Trophoblast cell (in vitro differentiated cells and primary cell): Measurements from ENCODE around the gene LIPT1.

ENCODE experiments used
- DNase-seq, 2 donors: peaks; one replicate each; pipeline ENCODE4 v3.0.0-alpha.2; 2016
- H2AFZ ChIP-seq: 2 replicates; pipeline ENCODE4 v1.6.1; 2013; ENCODE audit warnings: low read length, moderate library complexity, mild to moderate bottlenecking; ENCODE audit not compliant: insufficient read depth, poor library complexity
- H2AK5ac ChIP-seq: 2 replicates; pipeline ENCODE4 v1.6.1; 2013; ENCODE audit warnings: mild to moderate bottlenecking, low read length
- H2BK120ac ChIP-seq: 2 replicates; pipeline ENCODE4 v1.6.1; 2013; ENCODE audit warnings: low read length, mild to moderate bottlenecking, moderate library complexity; ENCODE audit not compliant: insufficient read depth, poor library complexity
- H2BK12ac ChIP-seq: 2 replicates; pipeline ENCODE4 v1.6.1; 2013; ENCODE audit warnings: mild to moderate bottlenecking, low read length, moderate library complexity
- H2BK5ac ChIP-seq: 2 replicates; pipeline ENCODE4 v1.6.1; 2013; ENCODE audit warnings: low read length, low read depth, moderate library complexity, mild to moderate bottlenecking; ENCODE audit not compliant: poor library complexity
- H3K14ac ChIP-seq: 2 replicates; pipeline ENCODE4 v1.6.1; 2013; ENCODE audit warnings: mild to moderate bottlenecking, low read length
- H3K18ac ChIP-seq: 2 replicates; pipeline ENCODE4 v1.6.1; 2013; ENCODE audit warnings: mild to moderate bottlenecking, low read length
- H3K23ac ChIP-seq: 2 replicates; pipeline ENCODE4 v1.6.1; 2013; ENCODE audit warnings: low read length
- H3K27ac ChIP-seq: 2 replicates; pipeline ENCODE4 v1.5.1; 2013; ENCODE audit warnings: low read depth, mild to moderate bottlenecking, inconsistent platforms, low read length, moderate library complexity
- H3K27me3 ChIP-seq: 2 replicates; pipeline ENCODE4 v1.6.1; 2013; ENCODE audit warnings: inconsistent platforms, mild to moderate bottlenecking, low read length, moderate library complexity; ENCODE audit not compliant: insufficient read depth
- H3K36me3 ChIP-seq, 2 experiments: 1 replicate in 1 of 2; 2 replicates in 1 of 2; pipeline ENCODE4 v1.6.1; 2013; ENCODE audit warnings: low read length in 2 of 2, mild to moderate bottlenecking in 2 of 2, moderate library complexity in 1 of 2; ENCODE audit not compliant: insufficient read depth in 2 of 2, control insufficient read depth in 1 of 2
- H3K4ac ChIP-seq: 2 replicates; pipeline ENCODE4 v1.6.1; 2013; ENCODE audit warnings: low read depth, mild to moderate bottlenecking, low read length, moderate library complexity
- H3K4me1 ChIP-seq, 2 experiments: 1 replicate in 1 of 2; 2 replicates in 1 of 2; pipeline ENCODE4 v1.6.1; 2013; ENCODE audit warnings: low read length in 2 of 2, mild to moderate bottlenecking in 2 of 2, moderate library complexity in 1 of 2; ENCODE audit not compliant: insufficient read depth in 2 of 2, control insufficient read depth in 1 of 2
- H3K4me2 ChIP-seq: 2 replicates; pipeline ENCODE4 v1.6.1; 2013; ENCODE audit warnings: inconsistent platforms, mild to moderate bottlenecking, low read length, moderate library complexity
- H3K4me3 ChIP-seq: 2 replicates; pipeline ENCODE4 v1.5.1; 2013; ENCODE audit warnings: mild to moderate bottlenecking, low read depth, low read length, inconsistent platforms
- H3K79me1 ChIP-seq: one replicate; pipeline ENCODE4 v1.6.1; 2013; ENCODE audit warnings: low read length
- H3K79me2 ChIP-seq: 2 replicates; pipeline ENCODE4 v1.6.1; 2013; ENCODE audit warnings: low read length, mild to moderate bottlenecking; ENCODE audit not compliant: control insufficient read depth, insufficient read depth, poor library complexity
- H3K9ac ChIP-seq: 2 replicates; pipeline ENCODE4 v1.6.1; 2013; ENCODE audit warnings: mild to moderate bottlenecking, low read length
- H3K9me3 ChIP-seq: 2 replicates; pipeline ENCODE4 v1.6.1; 2013; ENCODE audit warnings: low read depth, mild to moderate bottlenecking, control low read depth, inconsistent platforms, low read length; ENCODE audit not compliant: insufficient read depth
- H4K12ac ChIP-seq: 2 replicates; pipeline ENCODE4 v1.6.1; 2013; ENCODE audit warnings: low read depth, mild to moderate bottlenecking, low read length, moderate library complexity
- H4K8ac ChIP-seq: 2 replicates; pipeline ENCODE4 v1.6.1; 2013; ENCODE audit warnings: low read depth, mild to moderate bottlenecking, low read length, moderate library complexity
- H4K91ac ChIP-seq: one replicate; pipeline ENCODE4 v1.6.1; 2013; ENCODE audit warnings: low read depth, mild to moderate bottlenecking, low read length, moderate library complexity
- WGBS: extraction: QIAGEN DNeasy Blood & Tissue Kit; methylation state at CpG from one replicate; pipeline ENCODE4 v1.1.7; 2013; ENCODE audit warnings: missing lambda C conversion rate; ENCODE audit not compliant: insufficient read length, insufficient coverage; ENCODE audit errors: extremely low coverage; 5-methylcytosine and 5-hydroxymethylcytosine counted together

Gene LIPT1

GRCh38 chr2:99140056-99140859 is 14.5 kb upstream of the LIPT1 start:
- Histone ChIP-seq H2BK5ac (no peak overlapping the region), H3K18ac (peak overlapping the region; percentile 21), H4K8ac (peak overlapping the region; percentile 70), H3K79me1 (peaks cover 7% of the 10 kb centered on the region), H4K12ac (no peak overlapping the region), H3K27ac (peak overlapping the region; percentile 50), H3K9ac (peak overlapping the region; percentile 85), H3K14ac (peak overlapping the region; percentile 89), H3K23ac (no peak overlapping the region), H3K4me3 (peak overlapping the region; percentile 82), H3K9me3 (no peaks in the 10 kb centered on the region), H3K27me3 (no peaks in the 10 kb centered on the region), H3K36me3 (no peaks in the 10 kb centered on the region), H2BK120ac (peak overlapping the region; percentile 4), H2BK12ac (no peak overlapping the region), H3K4ac (peak overlapping the region; percentile 33), H4K91ac (peak overlapping the region; percentile 32), H2AK5ac (no peak overlapping the region), H3K4me1 (no peaks in the 10 kb centered on the region), H3K4me2 (peak overlapping the region; percentile 98), H2AFZ (peak overlapping the region; percentile 95), H3K79me2 (peaks cover 4% of the 10 kb centered on the region)
- no peak for DNase-seq
- WGBS: no CpG with 5 or more reads among the region's 17 CpGs

GRCh38 chr2:99140860-99141109 is 14.0 kb upstream of the LIPT1 start:
- Histone ChIP-seq H2AK5ac (no peak overlapping the region), H3K14ac (peak overlapping the region; percentile 89), H3K27me3 (no peaks in the 10 kb centered on the region), H2BK12ac (no peak overlapping the region), H3K79me1 (peaks cover 7% of the 10 kb centered on the region), H4K91ac (peak overlapping the region; percentile 32), H3K9me3 (no peaks in the 10 kb centered on the region), H3K4ac (peak overlapping the region; percentile 33), H3K18ac (peak overlapping the region; percentile 21), H3K79me2 (peaks cover 4% of the 10 kb centered on the region), H3K27ac (peak overlapping the region; percentile 50), H3K36me3 (no peaks in the 10 kb centered on the region), H3K4me1 (no peaks in the 10 kb centered on the region), H3K4me3 (peak overlapping the region; percentile 82), H4K8ac (peak overlapping the region; percentile 70), H2BK120ac (peak overlapping the region; percentile 4), H2BK5ac (no peak overlapping the region), H2AFZ (peak overlapping the region; percentile 95), H3K9ac (peak overlapping the region; percentile 75), H3K23ac (no peak overlapping the region), H3K4me2 (peak overlapping the region; percentile 98), H4K12ac (no peak overlapping the region)
- no peak for DNase-seq
- no CpG with 5 or more reads among the region's 21 CpGs for WGBS

- H3K14ac ChIP-seq: peak within 1 kb of the TSS; percentile 89
- no peak within 1 kb of the TSS for H2AK5ac ChIP-seq
- WGBS: no CpG with 5 or more reads among the region's 84 CpGs
Observed at GRCh38 chr2:99141110-99142108, 13.4 kb upstream of the LIPT1 start, which contains the start of gene C2orf15. Gene C2orf15 (plus strand): TSS chr2:99141707. CDS start chr2:99150559, 8,852 bp downstream.

GRCh38 chr2:99150706-99151105 is 4.1 kb upstream of the LIPT1 start:
- Histone ChIP-seq H3K27me3 (no peaks in the 10 kb centered on the region), H2BK5ac (no peak overlapping the region), H2BK12ac (no peak overlapping the region), H4K12ac (no peak overlapping the region), H3K4me3 (no peak overlapping the region), H4K8ac (no peak overlapping the region), H3K4ac (no peak overlapping the region), H2AFZ (no peak overlapping the region), H3K27ac (no peak overlapping the region), H3K4me2 (no peak overlapping the region), H3K23ac (no peak overlapping the region), H3K9ac (no peak overlapping the region), H3K14ac (no peak overlapping the region), H3K18ac (no peak overlapping the region), H3K4me1 (peaks cover 5 to 7% of the 10 kb centered on the region in 2 experiments), H2BK120ac (no peak overlapping the region), H4K91ac (no peak overlapping the region), H3K79me1 (peaks cover 7% of the 10 kb centered on the region), H3K79me2 (peaks cover 4% of the 10 kb centered on the region), H3K36me3 (no peaks in the 10 kb centered on the region), H2AK5ac (no peak overlapping the region), H3K9me3 (no peaks in the 10 kb centered on the region)
- DNase-seq: no peak
- no CpG with 5 or more reads among the region's 1 CpG for WGBS

More at GRCh38 chr2:99141110-99142108, 13.4 kb upstream of the LIPT1 start, which contains the start of gene C2orf15:
- Histone ChIP-seq H3K4ac (peak within 1 kb of the TSS; percentile 35), H4K12ac (peak within 1 kb of the TSS; percentile 78), H3K23ac (no peak within 1 kb of the TSS), H4K8ac (peak within 1 kb of the TSS; percentile 89), H2BK5ac (peak within 1 kb of the TSS; percentile 77), H3K9me3 (no peaks in the 10 kb centered on the region), H2AFZ (peak within 1 kb of the TSS; percentile 95), H3K79me1 (peaks cover 7% of the 10 kb centered on the region), H3K4me3 (peak within 1 kb of the TSS; percentile 82), H4K91ac (peak within 1 kb of the TSS; percentile 69), H2BK120ac (peak within 1 kb of the TSS; percentile 54), H2BK12ac (peak within 1 kb of the TSS; percentile 16), H3K9ac (peak within 1 kb of the TSS; percentile 85), H3K36me3 (no peaks in the 10 kb centered on the region), H3K18ac (peak within 1 kb of the TSS; percentile 87), H3K4me2 (peak within 1 kb of the TSS; percentile 98), H3K4me1 (no peaks in the 10 kb centered on the region), H3K27ac (peak within 1 kb of the TSS; percentile 75), H3K27me3 (no peaks in the 10 kb centered on the region), H3K79me2 (peaks cover 4% of the 10 kb centered on the region)
- peak; percentile 83 to 91 for DNase-seq
